ENCODE measurements around the gene GGCX. TPM values are rescaled to one million over a fixed set of nuclear protein-coding genes. Genes with fewer than 3 reads are reported as not detected.
"Not testable (repeated sequence)": the region's sequence is repeated elsewhere in the genome, so short reads cannot be mapped to it uniquely, and the experiment has no call there.

Gene GGCX
- total RNA-seq, 2 donors from 2014 or later = 21.3 to 21.7 TPM

- H3K27ac Mint-ChIP-seq = peak overlapping the region; percentile 92
- peak overlapping the region; percentile 93 for H3K4me3 Mint-ChIP-seq
- peak; percentile 43 for ATAC-seq (replicated peaks)
- peaks cover 36% of the 10 kb centered on the region for H3K36me3 Mint-ChIP-seq (ENCODE audit: low read depth)
- peaks cover 4% of the 10 kb centered on the region for H3K4me1 Mint-ChIP-seq
- H3K27me3 Mint-ChIP-seq = no peaks in the 10 kb centered on the region
- no peaks in the 10 kb centered on the region for H3K9me3 Mint-ChIP-seq
Observed at GRCh38 chr2:85560812-85561279, 447 bp downstream of the GGCX start.

DNA sequence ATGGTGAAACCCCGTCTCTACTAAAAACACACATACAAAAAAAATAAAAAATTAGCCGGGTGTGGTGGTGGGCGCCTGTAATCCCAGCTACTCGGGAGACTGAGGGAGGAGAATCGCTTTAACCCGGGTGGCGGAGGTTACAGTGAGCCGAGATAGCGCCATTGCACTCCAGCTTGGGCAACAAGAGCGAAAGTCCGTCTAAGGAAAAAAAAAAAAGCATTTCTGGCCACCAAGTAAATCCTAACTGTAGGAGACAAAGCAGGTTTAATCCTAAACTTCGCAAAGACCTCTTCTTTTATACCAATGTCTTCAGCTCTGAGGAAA, 928 bp downstream of the GGCX start:
- ATAC-seq (replicated peaks); H3K9me3 Mint-ChIP-seq; H3K27me3 Mint-ChIP-seq; H3K4me1 Mint-ChIP-seq: not testable (repeated sequence)
- peak overlapping the region; percentile 93 for H3K4me3 Mint-ChIP-seq
- peaks cover 41% of the 10 kb centered on the region for H3K36me3 Mint-ChIP-seq (ENCODE audit: low read depth)
- peak overlapping the region; percentile 92 for H3K27ac Mint-ChIP-seq

- Mint-ChIP-seq H3K27me3 (no peaks in the 10 kb centered on the region), H3K9me3 (no peaks in the 10 kb centered on the region), H3K4me1 (peaks cover 4% of the 10 kb centered on the region), H3K27ac (no peak overlapping the region), H3K36me3 (ENCODE audit: low read depth) (peaks cover 63% of the 10 kb centered on the region), H3K4me3 (no peak overlapping the region)
- ATAC-seq (replicated peaks) = no peak
Observed at GRCh38 chr2:85558160-85558559, 3.1 kb downstream of the GGCX start.

DNA sequence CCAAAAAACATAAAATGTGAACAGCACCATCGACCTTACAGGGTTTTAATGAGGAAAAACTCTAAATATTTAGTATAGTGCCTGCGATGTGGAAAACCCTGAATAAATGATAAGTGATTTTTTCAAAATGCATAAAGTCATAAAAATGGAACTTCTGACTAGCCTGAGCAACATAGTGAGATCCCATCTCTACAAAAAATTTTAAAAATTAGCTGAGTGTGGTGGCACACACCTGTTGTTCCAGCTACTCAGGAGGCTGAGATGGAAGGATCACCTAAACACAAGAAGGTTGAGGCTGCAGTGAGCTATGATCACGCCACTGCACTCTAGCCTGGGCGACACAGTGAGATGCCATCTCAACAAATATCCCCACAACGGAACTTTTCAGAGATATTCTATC, 4.2 kb downstream of the GGCX start:
- no peak overlapping the region for H3K27ac Mint-ChIP-seq
- peaks cover 6% of the 10 kb centered on the region for H3K4me1 Mint-ChIP-seq
- no peaks in the 10 kb centered on the region for H3K27me3 Mint-ChIP-seq
- no peaks in the 10 kb centered on the region for H3K9me3 Mint-ChIP-seq
- no peak overlapping the region for H3K4me3 Mint-ChIP-seq
- no peak for ATAC-seq (replicated peaks)
- peaks cover 73% of the 10 kb centered on the region for H3K36me3 Mint-ChIP-seq (ENCODE audit: low read depth)

- no peaks in the 10 kb centered on the region for H3K9me3 Mint-ChIP-seq
- H3K36me3 Mint-ChIP-seq (ENCODE audit: low read depth) = peaks cover 92% of the 10 kb centered on the region
- peak; percentile 45 for ATAC-seq (replicated peaks)
- H3K4me1 Mint-ChIP-seq = peaks cover 3% of the 10 kb centered on the region
- no peak overlapping the region for H3K4me3 Mint-ChIP-seq
- peak overlapping the region; percentile 11 for H3K27ac Mint-ChIP-seq
- no peaks in the 10 kb centered on the region for H3K27me3 Mint-ChIP-seq
Observed at GRCh38 chr2:85554980-85555612, 6.2 kb downstream of the GGCX start.

GRCh38 chr2:85553184-85553583, 8.1 kb downstream of the GGCX start:
- Mint-ChIP-seq H3K9me3 (no peaks in the 10 kb centered on the region), H3K36me3 (ENCODE audit: low read depth) (peaks cover 89% of the 10 kb centered on the region), H3K27me3 (no peaks in the 10 kb centered on the region), H3K27ac (no peak overlapping the region), H3K4me3 (no peak overlapping the region), H3K4me1 (peaks cover 3% of the 10 kb centered on the region)
- ATAC-seq (replicated peaks) = no peak

GRCh38 chr2:85551698-85552678, 9.3 kb downstream of the GGCX start:
- Mint-ChIP-seq H3K4me1 (peaks cover 3% of the 10 kb centered on the region), H3K27ac (no peak overlapping the region), H3K27me3 (no peaks in the 10 kb centered on the region), H3K36me3 (ENCODE audit: low read depth) (peaks cover 89% of the 10 kb centered on the region), H3K9me3 (no peaks in the 10 kb centered on the region), H3K4me3 (no peak overlapping the region)
- ATAC-seq (replicated peaks) = peak; percentile 86

DNA sequence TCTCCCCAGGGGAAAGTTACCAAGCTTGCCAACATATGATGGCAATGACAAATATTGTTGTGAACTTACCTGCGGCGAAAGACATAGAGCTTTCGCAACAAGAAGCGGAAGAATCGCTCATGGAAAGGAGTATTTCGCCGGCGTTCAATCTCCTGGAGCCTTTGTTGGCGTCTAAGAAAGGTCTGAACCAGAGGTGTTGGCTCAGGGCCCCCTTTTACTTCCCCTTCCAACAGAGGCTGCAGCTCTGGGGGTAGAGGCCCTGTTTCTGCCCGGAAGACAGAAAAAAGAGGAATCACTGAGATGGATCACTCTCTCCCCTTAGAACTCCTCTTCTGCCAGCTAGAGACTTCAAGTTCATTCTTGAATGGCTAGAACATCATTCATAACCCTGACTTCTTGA, 10.8 kb downstream of the GGCX start:
- H3K27me3 Mint-ChIP-seq = no peaks in the 10 kb centered on the region
- ATAC-seq (replicated peaks) = no peak
- H3K4me3 Mint-ChIP-seq = no peak overlapping the region
- H3K4me1 Mint-ChIP-seq = peaks cover 3% of the 10 kb centered on the region
- no peak overlapping the region for H3K27ac Mint-ChIP-seq
- H3K9me3 Mint-ChIP-seq = no peaks in the 10 kb centered on the region
- H3K36me3 Mint-ChIP-seq (ENCODE audit: low read depth) = peaks cover 89% of the 10 kb centered on the region

DNA sequence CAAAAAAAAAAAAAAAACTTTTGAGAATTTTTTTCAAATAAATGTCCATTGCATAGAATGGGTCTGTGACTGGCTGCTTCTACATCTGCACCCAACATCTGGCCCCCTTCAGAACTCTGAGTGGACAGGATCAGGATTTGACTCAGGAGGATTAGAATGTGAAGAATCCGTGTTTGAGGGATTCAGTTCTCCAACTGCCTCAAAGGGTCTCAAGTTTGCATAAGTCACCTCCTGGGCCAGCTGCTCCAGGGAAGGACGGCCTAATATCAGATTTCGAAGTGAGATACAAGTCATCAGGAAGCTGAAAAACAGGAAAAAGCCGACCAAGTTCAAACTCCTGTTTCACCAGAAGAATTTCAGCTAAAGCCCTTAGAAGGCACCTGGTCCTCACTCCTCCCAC, 11.5 kb downstream of the GGCX start:
- Mint-ChIP-seq H3K4me3 (no peak overlapping the region), H3K4me1 (peaks cover 3% of the 10 kb centered on the region), H3K9me3 (no peaks in the 10 kb centered on the region), H3K27ac (no peak overlapping the region), H3K36me3 (ENCODE audit: low read depth) (peaks cover 89% of the 10 kb centered on the region), H3K27me3 (no peaks in the 10 kb centered on the region)
- ATAC-seq (replicated peaks) = no peak

DNA sequence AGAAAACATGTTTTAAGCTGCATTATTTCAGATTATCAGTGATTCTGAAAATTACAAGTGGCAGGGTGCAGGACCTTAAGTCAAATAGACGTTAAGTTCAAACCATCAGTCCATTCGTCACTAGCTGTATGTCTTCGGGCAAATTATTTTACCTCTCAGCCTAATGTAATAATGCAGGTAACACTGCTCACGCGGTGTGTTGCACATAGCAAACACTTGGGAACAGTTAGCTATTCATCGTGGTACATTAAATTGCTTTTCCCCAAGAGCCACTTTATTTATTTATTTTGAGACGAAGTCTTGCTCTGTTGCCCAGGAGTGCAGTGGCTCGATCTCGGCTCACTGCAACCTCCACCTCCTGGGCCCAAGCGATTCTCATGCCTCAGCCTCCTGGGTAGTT, 12.2 kb downstream of the GGCX start:
- peaks cover 7% of the 10 kb centered on the region for H3K4me1 Mint-ChIP-seq
- no peaks in the 10 kb centered on the region for H3K27me3 Mint-ChIP-seq
- H3K9me3 Mint-ChIP-seq = no peaks in the 10 kb centered on the region
- peaks cover 89% of the 10 kb centered on the region for H3K36me3 Mint-ChIP-seq (ENCODE audit: low read depth)
- no peak overlapping the region for H3K4me3 Mint-ChIP-seq
- ATAC-seq (replicated peaks) = no peak
- H3K27ac Mint-ChIP-seq = no peak overlapping the region

- Mint-ChIP-seq H3K9me3 (no peaks in the 10 kb centered on the region), H3K27me3 (no peaks in the 10 kb centered on the region), H3K27ac (no peak overlapping the region), H3K36me3 (ENCODE audit: low read depth) (peaks cover 89% of the 10 kb centered on the region), H3K4me3 (no peak overlapping the region), H3K4me1 (peaks cover 10% of the 10 kb centered on the region)
- ATAC-seq (replicated peaks) = no peak
Observed at GRCh38 chr2:85548608-85548900, 12.7 kb downstream of the GGCX start.

DNA sequence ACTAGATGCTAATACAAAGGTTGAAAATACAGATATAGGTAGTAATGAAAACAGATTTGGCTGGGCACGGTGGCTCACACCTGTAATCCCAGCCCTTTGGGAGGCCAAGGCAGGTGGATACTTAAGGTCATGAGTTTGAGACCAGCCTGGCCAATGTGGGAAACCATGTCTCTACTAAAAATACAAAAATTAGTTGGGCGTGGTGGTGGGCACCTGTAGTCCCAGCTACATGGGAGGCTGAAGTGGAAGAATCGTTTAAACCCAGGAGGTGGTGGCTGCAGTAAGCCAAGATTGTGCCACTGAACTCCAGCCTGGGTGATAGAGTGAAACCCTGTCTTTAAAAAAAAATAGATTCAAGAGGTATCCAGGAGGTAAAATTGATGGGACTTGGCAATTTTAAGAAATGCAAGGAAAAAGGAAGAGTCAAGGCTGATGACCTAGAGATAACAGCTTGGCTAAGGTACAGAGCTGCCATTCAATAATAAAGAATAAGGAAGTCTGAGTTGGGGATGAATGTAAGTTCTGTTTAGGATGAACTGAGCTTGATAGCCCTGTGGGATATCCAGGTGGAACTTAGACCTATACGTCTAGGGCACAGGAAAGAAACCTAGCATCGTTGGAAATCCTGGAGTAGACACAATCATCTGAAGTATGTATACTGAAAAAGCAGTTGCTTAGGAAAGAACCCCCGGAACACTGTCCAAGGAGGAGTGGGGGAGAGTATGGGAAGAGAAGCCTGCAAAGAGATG, 13.3 kb downstream of the GGCX start:
- H3K4me3 Mint-ChIP-seq = no peak overlapping the region
- no peak for ATAC-seq (replicated peaks)
- H3K4me1 Mint-ChIP-seq = peaks cover 14% of the 10 kb centered on the region
- H3K36me3 Mint-ChIP-seq (ENCODE audit: low read depth) = peaks cover 89% of the 10 kb centered on the region
- H3K9me3 Mint-ChIP-seq = no peaks in the 10 kb centered on the region
- no peaks in the 10 kb centered on the region for H3K27me3 Mint-ChIP-seq
- peak overlapping the region; percentile 49 for H3K27ac Mint-ChIP-seq

- no peak for ATAC-seq (replicated peaks)
- Mint-ChIP-seq H3K36me3 (ENCODE audit: low read depth) (peaks cover 89% of the 10 kb centered on the region), H3K27ac (peak overlapping the region; percentile 49)
Observed at GRCh38 chr2:85547089-85547858, 14.0 kb downstream of the GGCX start.

GRCh38 chr2:85545780-85546240, 15.5 kb downstream of the GGCX start:
- H3K27me3 Mint-ChIP-seq = no peaks in the 10 kb centered on the region
- peaks cover 29% of the 10 kb centered on the region for H3K4me1 Mint-ChIP-seq
- H3K36me3 Mint-ChIP-seq (ENCODE audit: low read depth) = peaks cover 89% of the 10 kb centered on the region
- no peak overlapping the region for H3K27ac Mint-ChIP-seq
- H3K4me3 Mint-ChIP-seq = no peak overlapping the region
- ATAC-seq (replicated peaks) = no peak
- H3K9me3 Mint-ChIP-seq = no peaks in the 10 kb centered on the region

More at GRCh38 chr2:85547089-85547858, 14.0 kb downstream of the GGCX start:
- Mint-ChIP-seq H3K27me3 (no peaks in the 10 kb centered on the region), H3K4me3 (no peak overlapping the region), H3K9me3 (no peaks in the 10 kb centered on the region), H3K4me1 (peaks cover 22% of the 10 kb centered on the region)
